ENCODE measurements around the gene NGF. TPM values are rescaled to one million over a fixed set of nuclear protein-coding genes. Genes with fewer than 3 reads are reported as not detected.
"Not testable (repeated sequence)": the region's sequence is repeated elsewhere in the genome, so short reads cannot be mapped to it uniquely, and the experiment has no call there.

NGF gene
- 1 to 10 TPM; 2.9 to 7.5 (median 3.8) TPM for total RNA-seq

- Histone ChIP-seq H3K9me3 (no peaks in the 10 kb centered on the region), H3K27me3 (peaks cover 0 to 30% (median 11%) of the 10 kb centered on the region in 4 donors), H3K36me3 (no peaks in the 10 kb centered on the region), H3K4me1 (peaks cover 7 to 35% (median 19%) of the 10 kb centered on the region in 4 donors), H3K27ac (replicated peaks in 1 of 4) (peak within 1 kb of the TSS; percentile 58 to 75 (median 70)), H3K4me3 (peak within 1 kb of the TSS; percentile 54 to 64 (median 55))
- no peak for TF ChIP-seq EP300 (IDR thresholded peaks at IDR 0.05)
- TF ChIP-seq POLR2AphosphoS5 (IDR thresholded peaks at IDR 0.05), result peak; percentile 55 to 70
- no peak for TF ChIP-seq CTCF (IDR thresholded peaks at IDR 0.05)
- no peak for TF ChIP-seq POLR2A (IDR thresholded peaks at IDR 0.05; ENCODE audit: low read depth)
- intact Hi-C loops (cut with DNase I), result no loop called here
- 2% methylated on average over 38 of the region's 69 CpGs for WGBS
- DNase-seq (ENCODE audit: extremely low spot score), result no peak
These were observed at the start of gene NGF for GRCh38 chr1:115337633-115338456. Gene NGF, minus strand, starts transcription at chr1:115338249. Its CDS starts 51,454 bp downstream, at chr1:115286795.

- H3K9me3 ChIP-seq; H3K36me3 ChIP-seq; H3K27me3 ChIP-seq; H3K4me3 ChIP-seq; H3K27ac ChIP-seq (replicated peaks in 1 of 4); intact Hi-C loops (cut with DNase I); DNase-seq (ENCODE audit: extremely low spot score); H3K4me1 ChIP-seq: not testable (repeated sequence)
- WGBS, result 100% methylated on average over 2 of the region's 2 CpGs
These were observed 45.4 kb upstream of the NGF start for GRCh38 chr1:115383455-115383854.

GRCh38 chr1:115379943-115380342 lies 41.9 kb upstream of the NGF start:
- H3K36me3 ChIP-seq, result no peaks in the 10 kb centered on the region
- H3K4me3 ChIP-seq, result no peak overlapping the region
- 92% methylated on average over 4 of the region's 4 CpGs for WGBS
- H3K27ac ChIP-seq (replicated peaks in 1 of 4), result no peak overlapping the region
- no peaks in the 10 kb centered on the region for H3K4me1 ChIP-seq
- DNase-seq (ENCODE audit: extremely low spot score), result no peak
- TF ChIP-seq EP300 (IDR thresholded peaks at IDR 0.05), result no peak
- TF ChIP-seq CTCF (IDR thresholded peaks at IDR 0.05), result no peak
- TF ChIP-seq POLR2AphosphoS5 (IDR thresholded peaks at IDR 0.05), result no peak
- TF ChIP-seq POLR2A (IDR thresholded peaks at IDR 0.05; ENCODE audit: low read depth), result no peak
- intact Hi-C loops (cut with DNase I), result no loop called here
- no peaks in the 10 kb centered on the region for H3K9me3 ChIP-seq
- H3K27me3 ChIP-seq, result no peaks in the 10 kb centered on the region

- intact Hi-C loops (cut with DNase I), result no loop called here
- TF ChIP-seq CTCF (IDR thresholded peaks at IDR 0.05) (no peak), POLR2A (IDR thresholded peaks at IDR 0.05; ENCODE audit: low read depth) (no peak), EP300 (IDR thresholded peaks at IDR 0.05) (no peak), POLR2AphosphoS5 (IDR thresholded peaks at IDR 0.05) (no peak)
- no peak overlapping the region for H3K4me3 ChIP-seq
- 40% methylated on average over 2 of the region's 2 CpGs for WGBS
- no peaks in the 10 kb centered on the region for H3K27me3 ChIP-seq
- H3K4me1 ChIP-seq, result no peaks in the 10 kb centered on the region
- no peak for DNase-seq (ENCODE audit: extremely low spot score)
- H3K36me3 ChIP-seq, result no peaks in the 10 kb centered on the region
- no peak overlapping the region for H3K27ac ChIP-seq (replicated peaks in 1 of 4)
- H3K9me3 ChIP-seq, result no peaks in the 10 kb centered on the region
These were observed 39.4 kb upstream of the NGF start for GRCh38 chr1:115377411-115377810.

GRCh38 chr1:115374598-115374997 lies 36.5 kb upstream of the NGF start:
- Histone ChIP-seq H3K9me3 (no peaks in the 10 kb centered on the region), H3K36me3 (no peaks in the 10 kb centered on the region), H3K4me3 (no peak overlapping the region), H3K27ac (replicated peaks in 1 of 4) (no peak overlapping the region), H3K4me1 (peaks cover 0 to 3% (median under 1%) of the 10 kb centered on the region in 4 donors), H3K27me3 (no peaks in the 10 kb centered on the region)
- no peak for DNase-seq (ENCODE audit: extremely low spot score)
- no peak for TF ChIP-seq CTCF (IDR thresholded peaks at IDR 0.05)
- TF ChIP-seq EP300 (IDR thresholded peaks at IDR 0.05), result no peak
- no peak for TF ChIP-seq POLR2AphosphoS5 (IDR thresholded peaks at IDR 0.05)
- no peak for TF ChIP-seq POLR2A (IDR thresholded peaks at IDR 0.05; ENCODE audit: low read depth)
- WGBS, result 93% methylated on average over 3 of the region's 3 CpGs
- intact Hi-C loops (cut with DNase I), result no loop called here
